Measurements from ENCODE around the gene LEO1. TPM values are rescaled to one million over a fixed set of nuclear protein-coding genes. Genes with fewer than 3 reads are reported as not detected.

Gene LEO1
- total and polyA plus RNA-seq, 2 of the 13 experiments (the other 11 are each of a cell fraction or from before 2014, with no cell fraction given), result 17.0 to 60.3 TPM

DNA sequence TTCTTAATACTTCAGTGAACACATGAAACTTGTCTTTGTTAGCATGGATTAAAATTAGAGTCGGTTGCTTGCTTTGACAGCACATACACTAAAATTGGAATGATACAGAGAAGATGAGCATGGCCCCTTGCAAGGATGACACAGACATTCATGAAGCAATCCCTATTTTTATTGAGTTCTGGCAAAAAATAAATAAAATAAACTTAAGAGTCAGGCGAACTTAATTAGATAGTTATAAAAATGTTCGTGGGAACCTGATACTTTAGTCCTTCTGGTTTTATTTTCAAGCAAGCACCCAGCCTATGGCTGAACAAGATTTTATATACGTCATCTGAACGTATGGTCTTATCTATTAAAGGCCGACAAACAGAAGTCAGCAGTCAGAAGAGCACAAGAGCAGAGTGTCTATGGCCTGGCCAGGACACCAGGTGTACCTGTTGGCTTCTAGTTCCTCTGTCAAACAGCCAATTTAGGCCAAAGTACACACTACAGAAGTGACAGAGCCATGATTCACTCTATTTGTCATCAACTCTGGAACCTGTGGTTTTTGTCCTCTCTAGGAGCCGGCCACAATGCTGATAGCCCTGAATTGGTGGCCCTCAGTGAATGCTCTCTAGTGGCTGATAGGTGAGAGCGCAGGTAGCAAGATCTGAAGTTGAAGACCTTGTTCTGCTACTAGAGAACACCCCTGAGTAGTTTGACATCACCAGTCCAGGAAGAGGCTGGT lies 64.3 kb downstream of the LEO1 start (continued):
- TF ChIP-seq SRF (IDR thresholded peaks at IDR 0.05; ENCODE audit: low read depth, low read length) (peak; percentile 84), SALL2 (CRISPR knock-in tag; IDR thresholded peaks at IDR 0.05) (no peak), JUND (CRISPR knock-in tag; IDR thresholded peaks at IDR 0.05) (peak; percentile 75; the same call in 1 of the 2 replicates), PPARG (CRISPR knock-in tag; conservative IDR thresholded peaks at IDR 0.05) (peak; percentile 85), SMC3 (IDR thresholded peaks at IDR 0.05; ENCODE audit: low read length) (peak; percentile 57; the same call in 1 of the 2 replicates), FOXP1 (IDR thresholded peaks at IDR 0.05) (no peak), FOXP1 (CRISPR knock-in tag; IDR thresholded peaks at IDR 0.05) (peak; percentile 74), DMAP1 (CRISPR knock-in tag; IDR thresholded peaks at IDR 0.05) (peak; percentile 26; the same call in 1 of the 2 replicates), MED1 (CRISPR knock-in tag; IDR thresholded peaks at IDR 0.05) (peak; percentile 57), ZNF792 (CRISPR knock-in tag; IDR thresholded peaks at IDR 0.05) (0 out of 2 replicates have a peak, but pooled peaks have one; percentile 39), HOXA3 (CRISPR knock-in tag; IDR thresholded peaks at IDR 0.05) (peak; percentile 53; the same call in 1 of the 2 replicates), ASH2L (IDR thresholded peaks at IDR 0.05; ENCODE audit: insufficient read length, low read depth, low read length) (no peak), ZNF329 (CRISPR knock-in tag; IDR thresholded peaks at IDR 0.05; ENCODE audit: low read depth) (no peak), ZBTB21 (CRISPR knock-in tag; IDR thresholded peaks at IDR 0.05) (peak; percentile 60; the same call in 1 of the 2 replicates), PHF5A (CRISPR knock-in tag; IDR thresholded peaks at IDR 0.05; ENCODE audit: low read depth, unreplicated experiment) (peak; percentile 53), ZNF253 (CRISPR knock-in tag; IDR thresholded peaks at IDR 0.05; ENCODE audit: borderline replicate concordance) (no peak), NR2F6 (IDR thresholded peaks at IDR 0.05) (no peak), NR2F6 (CRISPR knock-in tag; IDR thresholded peaks at IDR 0.05) (peak; percentile 19; the same call in 1 of the 2 replicates), CTCF (CRISPR knock-in tag; IDR thresholded peaks at IDR 0.05) (peak; percentile 68), THAP11 (CRISPR knock-in tag; IDR thresholded peaks at IDR 0.05) (peak; percentile 29; the same call in 1 of the 2 replicates), ZBTB20 (CRISPR knock-in tag; IDR thresholded peaks at IDR 0.05; ENCODE audit: borderline replicate concordance, low read depth) (peak; percentile 71; the same call in 1 of the 2 replicates), MAFF (IDR thresholded peaks at IDR 0.05; ENCODE audit: low read depth, low read length) (0 out of 2 replicates have a peak, but pooled peaks have one; percentile 16), ZFP1 (CRISPR knock-in tag; IDR thresholded peaks at IDR 0.05) (0 out of 2 replicates have a peak, but pooled peaks have one; percentile 63), RXRA (CRISPR knock-in tag; IDR thresholded peaks at IDR 0.05) (peak; percentile 26; the same call in 1 of the 2 replicates), TARDBP (CRISPR knock-in tag; IDR thresholded peaks at IDR 0.05) (peak; percentile 73; the same call in 1 of the 2 replicates), HOMEZ (CRISPR knock-in tag; IDR thresholded peaks at IDR 0.05; ENCODE audit: low read depth) (peak; percentile 70), JUN (CRISPR knock-in tag; IDR thresholded peaks at IDR 0.05) (peak; percentile 88), ELF3 (CRISPR knock-in tag; IDR thresholded peaks at IDR 0.05) (0 out of 2 replicates have a peak, but pooled peaks have one; percentile 33), RFXANK (CRISPR knock-in tag; IDR thresholded peaks at IDR 0.05) (0 out of 2 replicates have a peak, but pooled peaks have one; percentile 21)
- TF ChIP-seq, protein P1, sequence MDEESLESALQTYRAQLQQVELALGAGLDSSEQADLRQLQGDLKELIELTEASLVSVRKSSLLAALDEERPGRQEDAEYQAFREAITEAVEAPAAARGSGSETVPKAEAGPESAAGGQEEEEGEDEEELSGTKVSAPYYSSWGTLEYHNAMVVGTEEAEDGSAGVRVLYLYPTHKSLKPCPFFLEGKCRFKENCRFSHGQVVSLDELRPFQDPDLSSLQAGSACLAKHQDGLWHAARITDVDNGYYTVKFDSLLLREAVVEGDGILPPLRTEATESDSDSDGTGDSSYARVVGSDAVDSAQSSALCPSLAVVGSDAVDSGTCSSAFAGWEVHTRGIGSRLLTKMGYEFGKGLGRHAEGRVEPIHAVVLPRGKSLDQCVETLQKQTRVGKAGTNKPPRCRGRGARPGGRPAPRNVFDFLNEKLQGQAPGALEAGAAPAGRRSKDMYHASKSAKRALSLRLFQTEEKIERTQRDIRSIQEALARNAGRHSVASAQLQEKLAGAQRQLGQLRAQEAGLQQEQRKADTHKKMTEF (CRISPR knock-in tag; IDR thresholded peaks at IDR 0.05), result peak; percentile 59

Measured in HepG2 (cell line).